IMR-90 (cell line): Measurements from ENCODE around the gene PATE4. TPM values are rescaled to one million over a fixed set of nuclear protein-coding genes. Genes with fewer than 3 reads are reported as not detected.

ENCODE experiments used
- ATAC-seq: fragments of 200-7000 bp; cut with Tn5 transposase; 2 replicates; pipeline ENCODE4 v1.9.1; 2020; ENCODE audit warnings: low read depth, mild to moderate bottlenecking, moderate library complexity
- BruUV-seq: library from RNA; stranded (reverse); fragments of 400-500 nt; replicated peaks from 2 replicates; lab custom pipeline; 2021; lab: Mats Ljungman, UMichigan
- CTCF ChIA-PET: fragments of 300-600 bp; formaldehyde crosslinking; extraction: SDS; loops from one replicate; lab custom pipeline; 2021; ENCODE audit warnings: antibody characterized with exemption; lab: Yijun Ruan, JAX
- POLR2A ChIA-PET: fragments of 300-600 bp; sonication (Branson Sonifier 250); formaldehyde crosslinking; loops from one replicate; lab custom pipeline; 2022; ENCODE audit warnings: antibody characterized with exemption; ENCODE audit not compliant: unreplicated experiment; lab: Charles Lee
- DNase-seq: peaks from one replicate; pipeline ENCODE4 v3.0.0; 2013
- H2AFZ ChIP-seq: replicated peaks from 2 replicates; pipeline ENCODE3; 2013; ENCODE audit warnings: low read length, mild to moderate bottlenecking; ENCODE audit not compliant: poor library complexity
- H2AK5ac ChIP-seq: 2 replicates; pipeline ENCODE4 v1.6.1; 2013; ENCODE audit warnings: low read depth, low read length, inconsistent platforms
- H2AK9ac ChIP-seq: replicated peaks from 2 replicates; pipeline ENCODE3; 2013; ENCODE audit warnings: mild to moderate bottlenecking, low read depth, low read length, moderate library complexity; ENCODE audit not compliant: poor library complexity
- H2BK120ac ChIP-seq: 2 replicates; pipeline ENCODE4 v1.6.1; 2013; ENCODE audit warnings: low read depth, low read length, inconsistent platforms
- H2BK15ac ChIP-seq: 3 replicates; pipeline ENCODE4 v1.6.1; 2013; ENCODE audit warnings: low read depth, low read length, inconsistent platforms
- H2BK20ac ChIP-seq: 2 replicates; pipeline ENCODE4 v1.6.1; 2013; ENCODE audit warnings: low read depth, mild to moderate bottlenecking, inconsistent platforms, low read length, moderate library complexity
- H2BK5ac ChIP-seq: 2 replicates; pipeline ENCODE4 v1.6.1; 2013; ENCODE audit warnings: mild to moderate bottlenecking, low read depth, low read length, inconsistent platforms; ENCODE audit not compliant: poor library complexity, severe bottlenecking
- H3K14ac ChIP-seq: replicated peaks from 2 replicates; pipeline ENCODE4 v1.6.1; 2013; ENCODE audit warnings: low read depth, low read length, inconsistent platforms
- H3K18ac ChIP-seq: 2 replicates; pipeline ENCODE4 v1.6.1; 2013; ENCODE audit warnings: low read depth, low read length, control low read depth
- H3K23ac ChIP-seq: 2 replicates; pipeline ENCODE4 v1.6.1; 2013; ENCODE audit warnings: low read depth, low read length, inconsistent platforms
- H3K27ac ChIP-seq: 2 replicates; pipeline ENCODE4 v1.5.1; 2013; ENCODE audit warnings: mild to moderate bottlenecking, control low read depth, low read length; ENCODE audit not compliant: insufficient read depth
- H3K27me3 ChIP-seq: 2 replicates; pipeline ENCODE4 v1.6.1; 2013; ENCODE audit warnings: low read length; ENCODE audit not compliant: control insufficient read depth, insufficient read depth
- H3K36me3 ChIP-seq: 2 replicates; pipeline ENCODE4 v1.6.1; 2013; ENCODE audit warnings: low read length, mixed read lengths; ENCODE audit not compliant: control insufficient read depth, insufficient read depth
- H3K4ac ChIP-seq: 2 replicates; pipeline ENCODE4 v1.6.1; 2013; ENCODE audit warnings: low read depth, low read length, inconsistent platforms
- H3K4me1 ChIP-seq: 2 replicates; pipeline ENCODE4 v1.6.1; 2013; ENCODE audit warnings: low read length, mixed read lengths; ENCODE audit not compliant: control insufficient read depth, insufficient read depth
- H3K4me2 ChIP-seq: 2 replicates; pipeline ENCODE4 v1.6.1; 2013; ENCODE audit warnings: low read depth, mild to moderate bottlenecking, control low read depth, low read length, moderate library complexity
- H3K4me3 ChIP-seq: 2 replicates; pipeline ENCODE4 v1.5.1; 2013; ENCODE audit warnings: low read depth, mild to moderate bottlenecking, control low read depth, low read length, moderate library complexity; ENCODE audit not compliant: insufficient read depth
- H3K56ac ChIP-seq: 2 replicates; pipeline ENCODE4 v1.6.1; 2013; ENCODE audit warnings: low read length, inconsistent platforms; ENCODE audit not compliant: insufficient read depth; ENCODE audit errors: extremely low read depth
- H3K79me1 ChIP-seq, 2 experiments: 2 replicates each; pipeline ENCODE4 v1.6.1; 2013; ENCODE audit warnings: low read length in 2 of 2, inconsistent platforms in 1 of 2, low read depth in 1 of 2
- H3K9ac ChIP-seq: 2 replicates; pipeline ENCODE4 v1.6.1; 2013; ENCODE audit warnings: low read depth, low read length, control low read depth
- H3K9me1 ChIP-seq: 2 replicates; pipeline ENCODE4 v1.6.1; 2013; ENCODE audit warnings: low read length, inconsistent platforms; ENCODE audit not compliant: insufficient read depth
- H3K9me3 ChIP-seq: 2 replicates; pipeline ENCODE4 v1.6.1; 2013; ENCODE audit warnings: low read length; ENCODE audit not compliant: control insufficient read depth, insufficient read depth
- H4K20me1 ChIP-seq: 2 replicates; pipeline ENCODE4 v1.6.1; 2013; ENCODE audit warnings: low read length, inconsistent platforms; ENCODE audit not compliant: insufficient read depth
- H4K5ac ChIP-seq: 2 replicates; pipeline ENCODE4 v1.6.1; 2013; ENCODE audit warnings: mild to moderate bottlenecking, low read depth, low read length, control low read depth
- H4K8ac ChIP-seq, 2 experiments: 2 replicates each; pipeline ENCODE4 v1.6.1; 2013; ENCODE audit warnings: low read depth in 2 of 2, low read length in 2 of 2, control low read depth in 1 of 2, inconsistent platforms in 1 of 2
- H4K91ac ChIP-seq: 2 replicates; pipeline ENCODE4 v1.6.1; 2013; ENCODE audit warnings: low read depth, low read length, inconsistent platforms; ENCODE audit not compliant: insufficient read depth
- BHLHE40 ChIP-seq: fragments of 150-350 bp; IDR thresholded peaks from 2 replicates; pipeline ENCODE4 v1.6.1; 2016; ENCODE audit warnings: mild to moderate bottlenecking, low read depth, low read length
- CHD1 ChIP-seq: IDR thresholded peaks from 2 replicates; pipeline ENCODE4 v1.6.1; 2012; ENCODE audit warnings: low read depth, low read length, improper control_type of control experiment
- MAZ ChIP-seq: IDR thresholded peaks from 2 replicates; pipeline ENCODE4 v1.6.1; 2012; ENCODE audit warnings: low read depth, mild to moderate bottlenecking, low read length, improper control_type of control experiment, moderate library complexity, borderline replicate concordance
- MXI1 ChIP-seq: IDR thresholded peaks from 2 replicates; pipeline ENCODE4 v1.6.1; 2012; ENCODE audit warnings: low read depth, mild to moderate bottlenecking, low read length, moderate library complexity, borderline replicate concordance
- POLR2A ChIP-seq: IDR thresholded peaks from 2 replicates; pipeline ENCODE4 v1.6.1; 2012; ENCODE audit warnings: mild to moderate bottlenecking, low read depth, low read length
- RAD21 ChIP-seq: IDR thresholded peaks from 2 replicates; pipeline ENCODE4 v1.6.1; 2012; ENCODE audit warnings: low read length, improper control_type of control experiment
- RCOR1 ChIP-seq: IDR thresholded peaks from 2 replicates; pipeline ENCODE4 v1.6.1; 2012; ENCODE audit warnings: mild to moderate bottlenecking, low read length, improper control_type of control experiment; ENCODE audit not compliant: insufficient replicate concordance
- RFX5 ChIP-seq: IDR thresholded peaks from 2 replicates; pipeline ENCODE4 v1.8.0; 2012; ENCODE audit warnings: low read depth, mild to moderate bottlenecking, low read length, moderate library complexity
- SMC3 ChIP-seq: fragments of 150-350 bp; IDR thresholded peaks from 2 replicates; pipeline ENCODE4 v1.6.1; 2016; ENCODE audit warnings: low read depth, mild to moderate bottlenecking, antibody characterized with exemption, low read length, moderate library complexity
- WGBS, 2 experiments: methylation state at CpG; one replicate each; pipeline versions ENCODE4 v1.1.5 to v1.1.7; 2013; ENCODE audit warnings: missing lambda C conversion rate in 2 of 2; ENCODE audit not compliant: insufficient read length in 1 of 2; ENCODE audit errors: extremely low coverage in 2 of 2; 5-methylcytosine and 5-hydroxymethylcytosine counted together
- dilution Hi-C: fragments of 300-500 bp; cut with HindIII; formaldehyde crosslinking; loops from one replicate; pipeline ENCODE4 v1.14.3; 2018; ENCODE audit warnings: low sequenced_read_pairs; ENCODE audit not compliant: unreplicated experiment
- in situ Hi-C: fragments of 300-500 bp; cut with MboI; formaldehyde crosslinking; loops from 3 replicates; pipeline ENCODE4 v1.14.3; 2019; ENCODE audit warnings: low sequenced_read_pairs, inconsistent platforms, mixed read lengths
- intact Hi-C: fragments of 100-400 bp; cut with micrococcal nuclease; formaldehyde crosslinking; loops from 2 replicates; pipeline ENCODE4 v1.10.0; 2022
- polyA plus RNA-seq, 3 experiments: library from polyadenylated mRNA; depleted of rRNA; stranded (reverse); fragments of >200 nt; gene quantifications; 2 replicates each; pipeline ENCODE4 v1.2.3, GENCODE V29; 2012; ENCODE audit warnings: low replicate concordance in 1 of 3
- total RNA-seq: library from RNA; depleted of rRNA; stranded (reverse); fragments of >200 nt; gene quantifications from 2 replicates; pipeline ENCODE4 v1.2.3, GENCODE V29; 2012
- TF ChIP-seq, protein P1 (sequence below): fragments of 150-350 bp; IDR thresholded peaks from 2 replicates; pipeline ENCODE4 v1.6.1; 2017; ENCODE audit warnings: mild to moderate bottlenecking, antibody characterized with exemption, low read length, low read depth
- TF ChIP-seq, protein P2 (sequence below): fragments of 150-350 bp; IDR thresholded peaks from 2 replicates; pipeline ENCODE4 v1.6.1; 2016; ENCODE audit warnings: low read depth, mild to moderate bottlenecking, low read length, moderate library complexity, borderline replicate concordance

The PATE4 gene
- total and polyA plus RNA-seq, 2 of the 4 experiments (the other 2 are of a cell fraction), result not detected

DNA sequence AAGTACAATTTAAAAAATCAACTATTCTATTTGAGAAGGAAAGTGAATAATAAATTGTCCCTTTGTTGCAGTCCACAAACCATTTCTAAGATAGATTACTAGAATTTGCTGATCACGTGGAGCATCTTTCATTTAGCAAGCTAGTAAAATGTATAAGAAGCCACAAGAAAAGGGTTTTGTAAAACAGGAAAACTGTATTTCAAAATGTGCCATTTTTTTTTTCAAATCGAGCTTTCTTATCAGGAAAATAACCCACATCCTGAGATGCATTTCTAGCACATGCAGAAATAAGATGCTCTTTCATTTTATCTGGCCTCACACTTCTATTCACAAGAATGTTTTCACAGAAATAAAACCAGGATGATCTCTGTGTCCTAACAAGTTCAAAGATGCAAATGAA, 48.4 kb upstream of the PATE4 start:
- H3K4me1 ChIP-seq, result no peaks in the 10 kb centered on the region
- no peak overlapping the region for H2AK9ac ChIP-seq
- no peaks in the 10 kb centered on the region for H3K27me3 ChIP-seq
- no TSS peak for BruUV-seq
- H3K27ac ChIP-seq, result no peak overlapping the region
- H3K4me2 ChIP-seq, result no peak overlapping the region
- no peak overlapping the region for H3K4ac ChIP-seq
- H2BK5ac ChIP-seq, result no peak overlapping the region
- no peak overlapping the region for H2BK20ac ChIP-seq
- no peak overlapping the region for H4K5ac ChIP-seq
- no peak overlapping the region for H3K56ac ChIP-seq
- in situ Hi-C loops (no loop called here), intact Hi-C loops (no loop called here), dilution Hi-C loops (no loop called here)
- H3K9me3 ChIP-seq, result no peaks in the 10 kb centered on the region
- DNase-seq (no peak), ATAC-seq (no peak)
- H2BK15ac ChIP-seq, result no peak overlapping the region
- no peak overlapping the region for H2AK5ac ChIP-seq
- no peak overlapping the region for H3K4me3 ChIP-seq
- H4K20me1 ChIP-seq, result no peaks in the 10 kb centered on the region
- no peaks in the 10 kb centered on the region for H3K36me3 ChIP-seq
- no peak overlapping the region for H3K9ac ChIP-seq
- no peak overlapping the region for H2BK120ac ChIP-seq
- H3K18ac ChIP-seq, result no peak overlapping the region
- H3K79me1 ChIP-seq, result no peaks in the 10 kb centered on the region
- no peaks in the 10 kb centered on the region for H3K9me1 ChIP-seq
- no peak overlapping the region for H4K8ac ChIP-seq
- POLR2A ChIA-PET, result no interaction called here
- CTCF ChIA-PET, result interaction anchor here (0.7 kb wide), 1 partner anchor 172 kb away, joined by 3 read pairs; no protein-coding TSS in a partner anchor
- WGBS, 2 experiments, result no CpG with 5 or more reads among the region's 2 CpGs
- H3K14ac ChIP-seq, result no peak overlapping the region
- H3K23ac ChIP-seq, result no peak overlapping the region
- no peak overlapping the region for H2AFZ ChIP-seq
- H4K91ac ChIP-seq, result no peak overlapping the region
- TF ChIP-seq MXI1 (no peak), SMC3 (no peak), POLR2A (no peak), RFX5 (no peak), RAD21 (no peak), BHLHE40 (no peak), RCOR1 (no peak), MAZ (no peak), CHD1 (no peak)
- TF ChIP-seq, protein P1, sequence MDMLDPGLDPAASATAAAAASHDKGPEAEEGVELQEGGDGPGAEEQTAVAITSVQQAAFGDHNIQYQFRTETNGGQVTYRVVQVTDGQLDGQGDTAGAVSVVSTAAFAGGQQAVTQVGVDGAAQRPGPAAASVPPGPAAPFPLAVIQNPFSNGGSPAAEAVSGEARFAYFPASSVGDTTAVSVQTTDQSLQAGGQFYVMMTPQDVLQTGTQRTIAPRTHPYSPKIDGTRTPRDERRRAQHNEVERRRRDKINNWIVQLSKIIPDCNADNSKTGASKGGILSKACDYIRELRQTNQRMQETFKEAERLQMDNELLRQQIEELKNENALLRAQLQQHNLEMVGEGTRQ, result no peak
- TF ChIP-seq, protein P2, sequence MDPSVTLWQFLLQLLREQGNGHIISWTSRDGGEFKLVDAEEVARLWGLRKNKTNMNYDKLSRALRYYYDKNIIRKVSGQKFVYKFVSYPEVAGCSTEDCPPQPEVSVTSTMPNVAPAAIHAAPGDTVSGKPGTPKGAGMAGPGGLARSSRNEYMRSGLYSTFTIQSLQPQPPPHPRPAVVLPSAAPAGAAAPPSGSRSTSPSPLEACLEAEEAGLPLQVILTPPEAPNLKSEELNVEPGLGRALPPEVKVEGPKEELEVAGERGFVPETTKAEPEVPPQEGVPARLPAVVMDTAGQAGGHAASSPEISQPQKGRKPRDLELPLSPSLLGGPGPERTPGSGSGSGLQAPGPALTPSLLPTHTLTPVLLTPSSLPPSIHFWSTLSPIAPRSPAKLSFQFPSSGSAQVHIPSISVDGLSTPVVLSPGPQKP, result no peak
